Measurements from ENCODE around the gene ZNF169.

The ZNF169 gene

DNA sequence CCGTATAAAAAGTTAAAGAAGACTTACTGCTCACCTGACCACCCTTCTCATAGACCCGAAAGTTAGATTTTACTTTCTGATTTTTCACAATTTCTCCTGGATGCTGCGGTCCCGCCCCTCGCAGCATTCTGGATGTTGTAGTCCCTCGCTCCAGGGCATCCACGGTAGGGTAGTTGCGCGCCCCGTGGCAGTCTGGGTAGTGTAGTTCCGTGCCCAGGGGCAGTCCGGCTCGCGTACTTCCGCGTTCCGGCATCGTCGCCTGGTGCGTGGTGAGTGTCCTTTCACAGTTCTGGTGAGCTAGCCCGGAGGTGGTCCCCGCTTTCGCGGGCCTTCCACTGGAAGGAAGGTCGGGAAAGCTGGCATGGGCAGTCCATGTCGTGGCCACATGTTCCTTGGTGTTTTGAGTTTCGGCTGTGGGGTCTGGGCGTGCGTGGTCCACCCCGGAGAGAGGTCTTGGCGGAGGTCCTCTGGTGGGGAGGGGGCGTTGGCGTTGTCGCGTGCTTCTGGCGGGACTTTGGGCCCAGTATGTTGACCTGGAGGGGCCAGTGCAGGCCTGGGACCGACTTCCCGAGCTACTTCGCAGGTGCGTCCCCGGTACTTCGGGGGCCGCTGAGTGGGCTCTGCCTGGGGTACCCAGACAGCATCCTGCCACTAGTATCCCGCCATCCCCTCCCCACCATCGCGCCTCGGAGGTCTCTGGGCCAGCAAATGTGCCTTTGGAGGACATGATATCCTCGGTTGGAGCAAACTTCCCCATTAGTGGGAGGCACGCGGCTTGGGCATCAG, at the start of gene ZNF169 (continued):
- TF ChIP-seq ZNF510 (tag by site-specific recombination; IDR thresholded peaks at IDR 0.05; ENCODE audit: insufficient replicate concordance), result no peak
- no peak for TF ChIP-seq ZNF155 (tag by site-specific recombination; IDR thresholded peaks at IDR 0.05)
- TF ChIP-seq ZBTB11 (tag by site-specific recombination; conservative IDR thresholded peaks at IDR 0.05; ENCODE audit: low read depth), result peak; percentile 59
- TF ChIP-seq ZNF404 (tag by site-specific recombination; IDR thresholded peaks at IDR 0.05), result no peak
- TF ChIP-seq ZNF121 (tag by site-specific recombination; IDR thresholded peaks at IDR 0.05), result no peak
- TF ChIP-seq ZNF585B (tag by site-specific recombination; IDR thresholded peaks at IDR 0.05), result no peak
- TF ChIP-seq ZNF768 (tag by site-specific recombination; IDR thresholded peaks at IDR 0.05), result no peak
- TF ChIP-seq ZNF157 (tag by site-specific recombination; IDR thresholded peaks at IDR 0.05), result no peak
- TF ChIP-seq SP3 (tag by site-specific recombination; IDR thresholded peaks at IDR 0.05), result peak; percentile 82
- TF ChIP-seq HOXA7 (CRISPR knock-in tag; IDR thresholded peaks at IDR 0.05; ENCODE audit: borderline replicate concordance), result no peak

DNA sequence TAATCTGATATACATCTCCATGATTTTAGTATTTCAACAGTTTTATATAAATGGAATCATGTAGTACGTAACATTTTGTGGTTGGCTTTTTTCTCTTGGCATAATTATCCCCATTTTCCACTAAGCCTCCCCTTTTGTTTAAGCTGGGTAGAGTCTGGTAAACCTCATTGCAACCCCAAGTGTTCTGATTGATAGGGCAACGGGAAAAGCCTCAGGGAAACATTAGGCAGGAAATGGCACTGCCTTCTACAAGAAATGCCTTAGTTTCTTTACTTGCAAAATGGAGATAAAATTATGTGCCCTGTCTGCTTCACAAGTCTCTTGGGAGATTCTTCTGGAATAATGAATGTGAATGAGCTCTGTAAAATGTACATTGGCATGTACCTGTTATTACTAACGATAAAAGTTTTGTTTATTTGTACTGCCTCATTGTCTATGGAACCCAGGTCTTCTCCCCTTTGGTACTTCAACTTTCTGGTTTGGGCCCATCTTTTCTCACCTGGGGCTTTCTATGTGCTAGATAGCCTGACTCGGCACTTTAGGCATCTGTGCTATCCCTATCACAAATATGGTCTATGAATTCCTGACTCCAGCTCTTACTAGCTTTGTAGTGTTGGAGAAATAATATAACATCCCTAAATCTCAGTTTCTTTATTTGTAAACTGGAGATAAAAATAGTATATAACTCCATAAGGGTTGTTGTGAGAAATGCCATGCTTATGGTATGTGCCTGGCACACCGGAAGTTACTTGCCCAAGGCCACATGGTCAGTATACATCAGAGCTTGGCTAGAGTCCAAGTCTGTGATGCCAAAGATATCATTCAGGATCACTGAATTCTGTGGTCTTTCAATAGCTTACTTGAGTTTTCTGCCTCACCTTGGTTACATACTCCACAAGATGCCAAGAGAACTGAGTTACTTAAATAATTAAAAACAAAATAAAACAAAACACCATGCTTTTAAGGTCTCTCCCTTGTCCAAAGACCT, 48.2 kb upstream of the ZNF169 start:
- POLR2A ChIA-PET, result interaction anchor here (1.2 kb wide), 1 partner anchor 45 kb away, joined by 3 read pairs; no protein-coding TSS in a partner anchor

GRCh38 chr9:94212091-94212490, 47.0 kb upstream of the ZNF169 start:
- Histone ChIP-seq H3K9me3 (ENCODE audit: control insufficient read depth, insufficient read depth, low read depth, low read length) (no peaks in the 10 kb centered on the region), H3K27ac (ENCODE audit: extremely low read depth, low read depth, low read length) (no peak overlapping the region), H3K4me1 (ENCODE audit: control insufficient read depth, insufficient read depth, low read length) (no peaks in the 10 kb centered on the region), H3K4me3 (ENCODE audit: low read depth, low read length) (no peak overlapping the region), H3K36me3 (ENCODE audit: control insufficient read depth in 2 of 2, insufficient read depth in 1 of 2, low read length in 2 of 2) (no peaks in the 10 kb centered on the region)
- CTCF ChIA-PET, result interaction anchor here (0.5 to 10.0 kb wide), 14 partner anchors 14 to 527 kb away, joined by 3 to 175 read pairs (median 4); no protein-coding TSS in a partner anchor
- POLR2A ChIA-PET, result no interaction called here
- no peak for TF ChIP-seq GLIS2 (tag by site-specific recombination; IDR thresholded peaks at IDR 0.05)
- TF ChIP-seq HOXD13 (CRISPR knock-in tag; IDR thresholded peaks at IDR 0.05; ENCODE audit: borderline replicate concordance), result no peak
- TF ChIP-seq ZNF837 (tag by site-specific recombination; IDR thresholded peaks at IDR 0.05), result no peak
- TF ChIP-seq ZNF157 (tag by site-specific recombination; IDR thresholded peaks at IDR 0.05), result no peak
- TF ChIP-seq ZNF792 (tag by site-specific recombination; IDR thresholded peaks at IDR 0.05), result no peak
- no peak for TF ChIP-seq RBAK (tag by site-specific recombination; IDR thresholded peaks at IDR 0.05)
- TF ChIP-seq EGR2 (tag by site-specific recombination; IDR thresholded peaks at IDR 0.05; ENCODE audit: low read depth), result no peak
- TF ChIP-seq ZNF791 (tag by site-specific recombination; IDR thresholded peaks at IDR 0.05), result no peak
- TF ChIP-seq KLF10 (tag by site-specific recombination; IDR thresholded peaks at IDR 0.05), result no peak
- TF ChIP-seq, protein P1, sequence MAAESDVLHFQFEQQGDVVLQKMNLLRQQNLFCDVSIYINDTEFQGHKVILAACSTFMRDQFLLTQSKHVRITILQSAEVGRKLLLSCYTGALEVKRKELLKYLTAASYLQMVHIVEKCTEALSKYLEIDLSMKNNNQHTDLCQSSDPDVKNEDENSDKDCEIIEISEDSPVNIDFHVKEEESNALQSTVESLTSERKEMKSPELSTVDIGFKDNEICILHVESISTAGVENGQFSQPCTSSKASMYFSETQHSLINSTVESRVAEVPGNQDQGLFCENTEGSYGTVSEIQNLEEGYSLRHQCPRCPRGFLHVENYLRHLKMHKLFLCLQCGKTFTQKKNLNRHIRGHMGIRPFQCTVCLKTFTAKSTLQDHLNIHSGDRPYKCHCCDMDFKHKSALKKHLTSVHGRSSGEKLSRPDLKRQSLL (tag by site-specific recombination; IDR thresholded peaks at IDR 0.05), result no peak
- TF ChIP-seq ZNF19 (tag by site-specific recombination; IDR thresholded peaks at IDR 0.05; ENCODE audit: low read depth), result no peak
- TF ChIP-seq ZNF600 (tag by site-specific recombination; IDR thresholded peaks at IDR 0.05), result no peak
- no peak for TF ChIP-seq ZNF561 (tag by site-specific recombination; IDR thresholded peaks at IDR 0.05; ENCODE audit: borderline replicate concordance)
- no peak for TF ChIP-seq ZNF324 (tag by site-specific recombination; IDR thresholded peaks at IDR 0.05)
- TF ChIP-seq ZNF416 (tag by site-specific recombination; IDR thresholded peaks at IDR 0.05), result no peak
- TF ChIP-seq KLF7 (tag by site-specific recombination; IDR thresholded peaks at IDR 0.05; ENCODE audit: borderline replicate concordance), result no peak

More for the DNA sequence above, 48.2 kb upstream of the ZNF169 start:
- TF ChIP-seq ZNF548 (tag by site-specific recombination; IDR thresholded peaks at IDR 0.05) (no peak), ZNF76 (tag by site-specific recombination; IDR thresholded peaks at IDR 0.05; ENCODE audit: borderline replicate concordance, low read depth) (no peak), ZBTB1 (tag by site-specific recombination; IDR thresholded peaks at IDR 0.05) (no peak), ZFP69B (tag by site-specific recombination; IDR thresholded peaks at IDR 0.05) (no peak), ZNF157 (tag by site-specific recombination; IDR thresholded peaks at IDR 0.05) (no peak), ZFP37 (tag by site-specific recombination; IDR thresholded peaks at IDR 0.05) (no peak), ZEB2 (tag by site-specific recombination; IDR thresholded peaks at IDR 0.05) (no peak), KLF7 (tag by site-specific recombination; IDR thresholded peaks at IDR 0.05; ENCODE audit: borderline replicate concordance) (no peak), ZNF155 (tag by site-specific recombination; IDR thresholded peaks at IDR 0.05) (no peak), ZBTB20 (tag by site-specific recombination; IDR thresholded peaks at IDR 0.05) (no peak), BCL11B (tag by site-specific recombination; IDR thresholded peaks at IDR 0.05; ENCODE audit: low read depth) (no peak)
- H3K4me3 ChIP-seq (ENCODE audit: low read depth, low read length), result no peak overlapping the region
- H3K27ac ChIP-seq (ENCODE audit: extremely low read depth, low read depth, low read length), result no peak overlapping the region
- H3K9me3 ChIP-seq (ENCODE audit: control insufficient read depth, insufficient read depth, low read depth, low read length), result no peaks in the 10 kb centered on the region
- H3K36me3 ChIP-seq (ENCODE audit: control insufficient read depth in 2 of 2, insufficient read depth in 1 of 2, low read length in 2 of 2), result no peaks in the 10 kb centered on the region
- CTCF ChIA-PET, result interaction anchor here (0.6 to 10.0 kb wide), 6 partner anchors 21 to 209 kb away, joined by 3 to 175 read pairs (median 4); no protein-coding TSS in a partner anchor
- H3K4me1 ChIP-seq (ENCODE audit: control insufficient read depth, insufficient read depth, low read length), result no peaks in the 10 kb centered on the region

Data from HEK293 (cell line).